ENCODE measurements around the gene HK1. TPM values are rescaled to one million over a fixed set of nuclear protein-coding genes. Genes with fewer than 3 reads are reported as not detected.
"Not testable (repeated sequence)": the region's sequence is repeated elsewhere in the genome, so short reads cannot be mapped to it uniquely, and the experiment has no call there.

HK1 gene
- total RNA-seq, 6 experiments from 2014 or later: 149 to 158 (median 155) TPM

- peaks cover 64% of the 10 kb centered on the region for H3K4me1 Mint-ChIP-seq (ENCODE audit: low read depth)
- H3K27ac Mint-ChIP-seq: peak overlapping the region; percentile 33
- TF ChIP-seq CTCF (IDR thresholded peaks at IDR 0.05): peak; percentile 83
- no peaks in the 10 kb centered on the region for H3K36me3 Mint-ChIP-seq (ENCODE audit: low read depth)
- no peak overlapping the region for H3K4me3 Mint-ChIP-seq
- H3K27me3 Mint-ChIP-seq (ENCODE audit: insufficient read depth): peaks cover 6% of the 10 kb centered on the region
- no peaks in the 10 kb centered on the region for H3K9me3 Mint-ChIP-seq
- DNase-seq: peak; percentile 53
Measured at GRCh38 chr10:69449841-69450240, 171.5 kb downstream of the HK1 start.

- not testable (repeated sequence) for DNase-seq; H3K36me3 Mint-ChIP-seq (ENCODE audit: low read depth); H3K4me3 Mint-ChIP-seq; H3K27me3 Mint-ChIP-seq (ENCODE audit: insufficient read depth); H3K9me3 Mint-ChIP-seq; H3K27ac Mint-ChIP-seq
- H3K4me1 Mint-ChIP-seq (ENCODE audit: low read depth): peaks cover 59% of the 10 kb centered on the region
Measured at GRCh38 chr10:69450395-69450794, 172.1 kb downstream of the HK1 start.

DNA sequence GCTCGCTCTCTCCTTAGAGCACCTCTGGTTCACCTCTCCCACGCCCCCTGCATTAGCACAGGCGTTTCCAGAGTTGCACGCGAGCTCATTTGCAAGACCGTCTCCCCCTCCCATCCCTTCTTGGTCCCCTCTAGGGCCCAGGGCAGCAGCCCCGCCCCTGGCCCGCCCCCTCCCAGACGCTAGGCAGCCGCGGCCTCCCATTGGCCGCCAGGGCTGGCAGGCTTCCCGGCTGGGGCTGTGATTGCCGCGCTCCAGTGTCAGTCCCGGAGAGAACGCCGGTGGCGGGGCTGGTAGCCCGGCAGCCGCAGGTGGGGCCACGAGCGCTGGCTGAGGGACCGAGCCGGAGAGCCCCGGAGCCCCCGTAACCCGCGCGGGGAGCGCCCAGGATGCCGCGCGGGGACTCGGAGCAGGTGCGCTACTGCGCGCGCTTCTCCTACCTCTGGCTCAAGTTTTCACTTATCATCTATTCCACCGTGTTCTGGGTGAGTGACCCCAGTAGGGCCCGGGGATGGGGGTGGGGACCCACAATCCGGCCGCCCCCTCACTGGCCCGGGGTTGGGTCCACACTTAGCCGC, 173.0 kb downstream of the HK1 start, which contains the start of gene TSPAN15:
TSPAN15 (plus strand) TSS at position 257 of the 575 bp plus-strand sequence; CDS start at position 387, 130 bp downstream.
- peak within 1 kb of the TSS; percentile 88 for H3K4me3 Mint-ChIP-seq
- H3K27ac Mint-ChIP-seq: no peak within 1 kb of the TSS
- DNase-seq: peak; percentile 53

More for the DNA sequence above, 173.0 kb downstream of the HK1 start, which contains the start of gene TSPAN15:
- Mint-ChIP-seq H3K9me3 (no peaks in the 10 kb centered on the region), H3K27me3 (ENCODE audit: insufficient read depth) (peaks cover 6% of the 10 kb centered on the region), H3K36me3 (ENCODE audit: low read depth) (no peaks in the 10 kb centered on the region), H3K4me1 (ENCODE audit: low read depth) (peaks cover 59% of the 10 kb centered on the region)
- no peak for TF ChIP-seq CTCF (IDR thresholded peaks at IDR 0.05)

Other genes starting within 250 kb of the HK1 start
- 100 to 1,000 TPM; 128 to 471 (median 424) TPM for gene SRGN, start 190.4 kb upstream of the HK1 start, total RNA-seq (2021; fragmentation: NEBNext Ultra II Directional; extraction: Animal tissue kit (Norgen Biotek cat#: 25700))
- gene VPS26A, start 154.3 kb upstream of the HK1 start, total RNA-seq (2021; fragmentation: NEBNext Ultra II Directional; extraction: Animal tissue kit (Norgen Biotek cat#: 25700)): 10 to 100 TPM; 47.9 to 62.8 (median 61.4) TPM
- 10 to 100 TPM; 26.4 to 31.0 (median 28.9) TPM for gene SUPV3L1, start 98.3 kb upstream of the HK1 start, total RNA-seq (2021; fragmentation: NEBNext Ultra II Directional; extraction: Animal tissue kit (Norgen Biotek cat#: 25700))
- gene HKDC1, start 58.2 kb upstream of the HK1 start, total RNA-seq (2021; fragmentation: NEBNext Ultra II Directional; extraction: Animal tissue kit (Norgen Biotek cat#: 25700)): under 1 TPM; 0.09 to 0.54 (median 0.42) TPM
- gene TACR2, start 138.4 kb downstream of the HK1 start, total RNA-seq (2021; fragmentation: NEBNext Ultra II Directional; extraction: Animal tissue kit (Norgen Biotek cat#: 25700)): not detected
- 1 to 10 TPM; 1.8 to 4.0 (median 2.1) TPM for gene TSPAN15, start 173.0 kb downstream of the HK1 start, total RNA-seq (2021; fragmentation: NEBNext Ultra II Directional; extraction: Animal tissue kit (Norgen Biotek cat#: 25700))

Measured in HFFc6 (cell line).